ENCODE measurements around the gene LKAAEAR1. TPM values are rescaled to one million over a fixed set of nuclear protein-coding genes. Genes with fewer than 3 reads are reported as not detected.

The LKAAEAR1 gene
- total and polyA plus RNA-seq, 2 of the 13 experiments (the other 11 are each of a cell fraction or from before 2014, with no cell fraction given) = not detected

GRCh38 chr20:64053841-64054661 lies 30.1 kb downstream of the LKAAEAR1 start (continued):
- TF ChIP-seq RBAK (CRISPR knock-in tag; IDR thresholded peaks at IDR 0.05) = 0 out of 2 replicates have a peak, but pooled peaks have one; percentile 37
- peak; percentile 45 for TF ChIP-seq HOXD1 (CRISPR knock-in tag; IDR thresholded peaks at IDR 0.05)
- TF ChIP-seq HHEX (CRISPR knock-in tag; IDR thresholded peaks at IDR 0.05) = no peak
- peak; percentile 46; the same call in 1 of the 2 replicates for TF ChIP-seq ZBTB2 (CRISPR knock-in tag; IDR thresholded peaks at IDR 0.05; ENCODE audit: low read depth)
- TF ChIP-seq, protein P1, sequence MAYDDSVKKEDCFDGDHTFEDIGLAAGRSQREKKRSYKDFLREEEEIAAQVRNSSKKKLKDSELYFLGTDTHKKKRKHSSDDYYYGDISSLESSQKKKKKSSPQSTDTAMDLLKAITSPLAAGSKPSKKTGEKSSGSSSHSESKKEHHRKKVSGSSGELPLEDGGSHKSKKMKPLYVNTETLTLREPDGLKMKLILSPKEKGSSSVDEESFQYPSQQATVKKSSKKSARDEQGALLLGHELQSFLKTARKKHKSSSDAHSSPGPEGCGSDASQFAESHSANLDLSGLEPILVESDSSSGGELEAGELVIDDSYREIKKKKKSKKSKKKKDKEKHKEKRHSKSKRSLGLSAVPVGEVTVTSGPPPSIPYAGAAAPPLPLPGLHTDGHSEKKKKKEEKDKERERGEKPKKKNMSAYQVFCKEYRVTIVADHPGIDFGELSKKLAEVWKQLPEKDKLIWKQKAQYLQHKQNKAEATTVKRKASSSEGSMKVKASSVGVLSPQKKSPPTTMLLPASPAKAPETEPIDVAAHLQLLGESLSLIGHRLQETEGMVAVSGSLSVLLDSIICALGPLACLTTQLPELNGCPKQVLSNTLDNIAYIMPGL (CRISPR knock-in tag; IDR thresholded peaks at IDR 0.05; ENCODE audit: borderline replicate concordance in 1 of 2, low read depth in 1 of 2) = peak; percentile 94 to 95; a peak in 3 of 4 replicates
- no peak for TF ChIP-seq DR1 (CRISPR knock-in tag; IDR thresholded peaks at IDR 0.05)
- TF ChIP-seq, protein P2, sequence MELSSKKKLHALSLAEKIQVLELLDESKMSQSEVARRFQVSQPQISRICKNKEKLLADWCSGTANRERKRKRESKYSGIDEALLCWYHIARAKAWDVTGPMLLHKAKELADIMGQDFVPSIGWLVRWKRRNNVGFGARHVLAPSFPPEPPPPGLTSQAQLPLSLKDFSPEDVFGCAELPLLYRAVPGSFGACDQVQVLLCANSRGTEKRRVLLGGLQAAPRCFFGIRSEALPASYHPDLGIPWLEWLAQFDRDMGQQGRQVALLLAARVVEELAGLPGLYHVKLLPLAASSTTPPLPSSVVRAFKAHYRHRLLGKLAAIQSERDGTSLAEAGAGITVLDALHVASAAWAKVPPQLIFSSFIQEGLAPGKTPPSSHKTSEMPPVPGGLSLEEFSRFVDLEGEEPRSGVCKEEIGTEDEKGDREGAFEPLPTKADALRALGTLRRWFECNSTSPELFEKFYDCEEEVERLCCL (CRISPR knock-in tag; IDR thresholded peaks at IDR 0.05; ENCODE audit: borderline replicate concordance) = peak; percentile 22; the same call in 1 of the 2 replicates
- no peak for TF ChIP-seq MTA3 (CRISPR knock-in tag; IDR thresholded peaks at IDR 0.05)
- 0 out of 2 replicates have a peak, but pooled peaks have one; percentile 60 for TF ChIP-seq ZNF766 (CRISPR knock-in tag; IDR thresholded peaks at IDR 0.05; ENCODE audit: borderline replicate concordance)
- TF ChIP-seq ETV6 (CRISPR knock-in tag; conservative IDR thresholded peaks at IDR 0.05) = no peak; the same call in 1 of the 2 replicates
- TF ChIP-seq ZNF343 (CRISPR knock-in tag; IDR thresholded peaks at IDR 0.05) = no peak
- TF ChIP-seq ONECUT2 (CRISPR knock-in tag; IDR thresholded peaks at IDR 0.05) = peak; percentile 36; the same call in 1 of the 2 replicates
- no peak for TF ChIP-seq BCLAF1 (IDR thresholded peaks at IDR 0.05)
- no peak for TF ChIP-seq ZNF282 (IDR thresholded peaks at IDR 0.05; ENCODE audit: partially characterized antibody)
- TF ChIP-seq ZSCAN20 (CRISPR knock-in tag; IDR thresholded peaks at IDR 0.05; ENCODE audit: borderline replicate concordance) = peak; percentile 84; the same call in 1 of the 2 replicates
- no peak; the same call in 1 of the 2 replicates for TF ChIP-seq ZNF598 (CRISPR knock-in tag; IDR thresholded peaks at IDR 0.05; ENCODE audit: borderline replicate concordance)
- peak; percentile 51 for TF ChIP-seq BCL6 (CRISPR knock-in tag; IDR thresholded peaks at IDR 0.05)
- no peak for TF ChIP-seq REL (CRISPR knock-in tag; conservative IDR thresholded peaks at IDR 0.05)
- peak; percentile 88 for TF ChIP-seq KAT8 (CRISPR knock-in tag; IDR thresholded peaks at IDR 0.05)
- TF ChIP-seq ZBTB34 (CRISPR knock-in tag; IDR thresholded peaks at IDR 0.05) = no peak

Data from HepG2 (cell line).